Keratinocyte (primary cell): ENCODE measurements around the gene MAMDC2. TPM values are rescaled to one million over a fixed set of nuclear protein-coding genes. Genes with fewer than 3 reads are reported as not detected.

Experiments
- DNase-seq: peaks from one replicate; pipeline ENCODE4 v3.0.0-alpha.2; 2011; ENCODE audit warnings: low read depth, missing footprints, low spot score
- FAIRE-seq: peaks from 2 replicates; lab custom pipeline; 2011; peaks lifted over from hg19 to GRCh38; lab: Jason Lieb, UNC
- H2AFZ ChIP-seq: 2 replicates; pipeline ENCODE4 v1.6.0; 2012; ENCODE audit warnings: low read length, control low read depth, inconsistent platforms; ENCODE audit not compliant: control insufficient read depth
- H3K27ac ChIP-seq: 2 replicates; pipeline ENCODE4 v1.5.1; 2011; ENCODE audit warnings: low read length; ENCODE audit not compliant: control insufficient read depth, insufficient read depth
- H3K27me3 ChIP-seq: 3 replicates; pipeline ENCODE4 v1.6.0; 2011; ENCODE audit warnings: low read length; ENCODE audit not compliant: control insufficient read depth, insufficient read depth; ENCODE audit errors: extremely low read depth
- H3K36me3 ChIP-seq, 2 experiments: 2 replicates in 1 of 2; 3 replicates in 1 of 2; pipeline ENCODE4 v1.5.1; 2011; ENCODE audit warnings: low read length in 2 of 2, mild to moderate bottlenecking in 1 of 2; ENCODE audit not compliant: control insufficient read depth in 2 of 2, insufficient read depth in 2 of 2; ENCODE audit errors: extremely low read depth in 1 of 2
- H3K4me1 ChIP-seq: 3 replicates; pipeline ENCODE4 v1.5.1; 2011; ENCODE audit warnings: low read length; ENCODE audit not compliant: control insufficient read depth, insufficient read depth; ENCODE audit errors: extremely low read depth
- H3K4me2 ChIP-seq: 3 replicates; pipeline ENCODE4 v1.6.0; 2011; ENCODE audit warnings: low read depth, low read length; ENCODE audit not compliant: control insufficient read depth, insufficient read depth; ENCODE audit errors: extremely low read depth
- H3K4me3 ChIP-seq, 3 experiments: fragments of 200-600 bp in 1 of 3; sonication (generic) in 1 of 3; 2 replicates in 2 of 3; 3 replicates in 1 of 3; pipeline ENCODE4 v1.5.1; 2011 to 2016; ENCODE audit warnings: low read length in 3 of 3, mild to moderate bottlenecking in 3 of 3, control low read depth in 2 of 3, inconsistent platforms in 1 of 3, low read depth in 1 of 3, mixed read lengths in 1 of 3, mixed run types in 1 of 3, moderate library complexity in 1 of 3; ENCODE audit not compliant: control insufficient read depth in 2 of 3, insufficient read depth in 2 of 3; ENCODE audit errors: extremely low read depth in 1 of 3
- H3K79me2 ChIP-seq: 2 replicates; pipeline ENCODE4 v1.6.0; 2012; ENCODE audit warnings: low read length; ENCODE audit not compliant: control insufficient read depth, insufficient read depth
- H3K9ac ChIP-seq: 3 replicates; pipeline ENCODE4 v1.6.0; 2011; ENCODE audit warnings: low read length; ENCODE audit not compliant: control insufficient read depth, insufficient read depth; ENCODE audit errors: extremely low read depth
- H3K9me1 ChIP-seq: 3 replicates; pipeline ENCODE4 v1.6.0; 2011; ENCODE audit warnings: low read length; ENCODE audit not compliant: control insufficient read depth, insufficient read depth; ENCODE audit errors: extremely low read depth
- H3K9me3 ChIP-seq: 2 replicates; pipeline ENCODE4 v1.5.1; 2012; ENCODE audit warnings: low read depth, low read length; ENCODE audit not compliant: control insufficient read depth
- H4K20me1 ChIP-seq: 3 replicates; pipeline ENCODE4 v1.6.0; 2011; ENCODE audit warnings: low read length; ENCODE audit not compliant: control insufficient read depth, insufficient read depth; ENCODE audit errors: extremely low read depth
- EZH2 ChIP-seq: IDR thresholded peaks from one replicate; pipeline ENCODE4 v1.6.1; 2012; ENCODE audit warnings: inconsistent platforms, mild to moderate bottlenecking, low read length, moderate library complexity
- dilution Hi-C: fragments of 300-500 bp; cut with MboI; formaldehyde crosslinking; loops from one replicate; pipeline ENCODE4 v1.7.0; 2020; ENCODE audit warnings: low sequenced_read_pairs; ENCODE audit not compliant: extremely low pct_ligation_motif_present
- polyA plus RNA-seq, 5 experiments: library from polyadenylated mRNA; depleted of rRNA in 3 of 5; stranded (reverse) in 3 of 5; stranded (forward) in 1 of 5; unstranded in 1 of 5; fragments of >200 nt; gene quantifications; 1 replicate in 1 of 5; 2 replicates in 3 of 5; 3 replicates in 1 of 5; pipeline versions ENCODE4 v1.2.1 to v1.2.3, GENCODE V29; 2011 to 2012; ENCODE audit warnings: missing spikeins in 2 of 5, low read depth in 1 of 5, low replicate concordance in 1 of 5
- TF ChIP-seq, protein P1 (sequence below), 3 experiments: IDR thresholded peaks in 1 of 3; conservative IDR thresholded peaks in 1 of 3; optimal IDR thresholded peaks in 1 of 3; 2 replicates in 2 of 3; 3 replicates in 1 of 3; pipeline versions ENCODE3 to v1.5.1; 2011; ENCODE audit warnings: low read length in 3 of 3, mild to moderate bottlenecking in 3 of 3, moderate library complexity in 2 of 3, control low read depth in 1 of 3, inconsistent platforms in 1 of 3; ENCODE audit not compliant: insufficient read depth in 2 of 3; ENCODE audit errors: extremely low read depth in 1 of 3

MAMDC2 gene
- polyA plus RNA-seq, 1 donor (not counting 4 experiments of a cell fraction or from before 2014, with no cell fraction given): 4.2 TPM

GRCh38 chr9:70049236-70049635 lies 5.6 kb downstream of the MAMDC2 start:
- Histone ChIP-seq H3K27me3 (no peaks in the 10 kb centered on the region), H3K36me3 (no peaks in the 10 kb centered on the region), H3K4me1 (peaks cover 62% of the 10 kb centered on the region), H3K9me3 (no peaks in the 10 kb centered on the region), H3K9me1 (no peaks in the 10 kb centered on the region), H4K20me1 (no peaks in the 10 kb centered on the region), H3K4me3 (no peak overlapping the region), H3K4me2 (peak overlapping the region; percentile 2), H2AFZ (no peak overlapping the region), H3K9ac (no peak overlapping the region), H3K27ac (no peak overlapping the region), H3K79me2 (no peaks in the 10 kb centered on the region)
- DNase-seq (no peak), FAIRE-seq (peak; percentile 91)
- dilution Hi-C loops: no loop called here
- TF ChIP-seq, protein P1, sequence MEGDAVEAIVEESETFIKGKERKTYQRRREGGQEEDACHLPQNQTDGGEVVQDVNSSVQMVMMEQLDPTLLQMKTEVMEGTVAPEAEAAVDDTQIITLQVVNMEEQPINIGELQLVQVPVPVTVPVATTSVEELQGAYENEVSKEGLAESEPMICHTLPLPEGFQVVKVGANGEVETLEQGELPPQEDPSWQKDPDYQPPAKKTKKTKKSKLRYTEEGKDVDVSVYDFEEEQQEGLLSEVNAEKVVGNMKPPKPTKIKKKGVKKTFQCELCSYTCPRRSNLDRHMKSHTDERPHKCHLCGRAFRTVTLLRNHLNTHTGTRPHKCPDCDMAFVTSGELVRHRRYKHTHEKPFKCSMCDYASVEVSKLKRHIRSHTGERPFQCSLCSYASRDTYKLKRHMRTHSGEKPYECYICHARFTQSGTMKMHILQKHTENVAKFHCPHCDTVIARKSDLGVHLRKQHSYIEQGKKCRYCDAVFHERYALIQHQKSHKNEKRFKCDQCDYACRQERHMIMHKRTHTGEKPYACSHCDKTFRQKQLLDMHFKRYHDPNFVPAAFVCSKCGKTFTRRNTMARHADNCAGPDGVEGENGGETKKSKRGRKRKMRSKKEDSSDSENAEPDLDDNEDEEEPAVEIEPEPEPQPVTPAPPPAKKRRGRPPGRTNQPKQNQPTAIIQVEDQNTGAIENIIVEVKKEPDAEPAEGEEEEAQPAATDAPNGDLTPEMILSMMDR (optimal IDR thresholded peaks at IDR 0.05 in 1 of 3, IDR thresholded peaks at IDR 0.05 in 1 of 3, conservative IDR thresholded peaks at IDR 0.05 in 1 of 3; ENCODE audit: extremely low read depth in 1 of 3, insufficient read depth in 2 of 3, low read length in 3 of 3): no peak
- TF ChIP-seq EZH2: no peak

DNA sequence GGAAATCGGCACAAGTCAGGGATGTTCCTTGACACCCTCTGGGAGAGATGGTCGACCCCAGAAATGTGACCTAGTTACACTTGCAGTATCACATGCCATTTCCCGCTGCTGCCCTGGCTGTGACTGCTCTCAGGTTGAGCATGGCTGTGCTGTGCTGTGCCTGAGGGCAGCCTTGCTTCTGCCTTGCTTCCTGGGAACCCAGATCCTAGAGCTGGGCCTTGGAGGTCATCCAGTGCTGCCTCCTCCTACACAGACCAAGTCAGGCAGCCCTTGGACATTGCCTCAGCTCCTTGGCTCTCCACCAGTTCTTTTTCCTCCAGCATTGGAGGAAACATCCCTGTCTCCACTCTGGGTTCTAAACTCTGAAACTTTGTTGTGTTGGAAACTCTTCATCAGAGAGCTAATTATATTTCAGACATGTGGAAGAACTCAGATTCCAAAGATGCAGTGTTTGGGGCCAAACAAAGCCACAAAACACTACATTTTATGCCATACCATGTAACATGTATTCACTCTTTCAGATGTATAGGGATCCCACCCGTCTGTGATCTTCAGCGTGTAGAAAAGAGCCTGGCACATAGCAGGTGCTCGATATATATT lies 6.1 kb downstream of the MAMDC2 start:
- Histone ChIP-seq H3K4me1 (peaks cover 63% of the 10 kb centered on the region), H3K9me3 (no peaks in the 10 kb centered on the region), H3K9me1 (no peaks in the 10 kb centered on the region), H3K4me3 (no peak overlapping the region), H4K20me1 (no peaks in the 10 kb centered on the region), H3K27ac (no peak overlapping the region), H3K27me3 (no peaks in the 10 kb centered on the region), H3K79me2 (no peaks in the 10 kb centered on the region), H3K9ac (no peak overlapping the region), H2AFZ (no peak overlapping the region), H3K36me3 (no peaks in the 10 kb centered on the region), H3K4me2 (peak overlapping the region; percentile 2)
- FAIRE-seq (peak; percentile 57), DNase-seq (no peak)
- dilution Hi-C loops: no loop called here
- TF ChIP-seq, protein P1 (optimal IDR thresholded peaks at IDR 0.05 in 1 of 3, IDR thresholded peaks at IDR 0.05 in 1 of 3, conservative IDR thresholded peaks at IDR 0.05 in 1 of 3; ENCODE audit: extremely low read depth in 1 of 3, insufficient read depth in 2 of 3, low read length in 3 of 3): no peak
- TF ChIP-seq EZH2: no peak
